Hepatocyte (in vitro differentiated cells): ENCODE results near the gene ZSCAN18. TPM values are rescaled to one million over a fixed set of nuclear protein-coding genes. Genes with fewer than 3 reads are reported as not detected.
A peak's percentile ranks its signal among the peaks of the same experiment; 100 is the strongest.

Experiments
- DNase-seq: peaks from one replicate; pipeline ENCODE4 v3.0.0-alpha.2; 2016; ENCODE audit warnings: low spot score
- H2AFZ ChIP-seq: fragments of 200-600 bp; sonication (generic); 2 replicates; pipeline ENCODE4 v1.6.0; 2016; ENCODE audit warnings: antibody characterized with exemption, mild to moderate bottlenecking
- H3K27ac ChIP-seq: fragments of 200-600 bp; sonication (generic); 2 replicates; pipeline ENCODE4 v1.5.1; 2016; ENCODE audit warnings: mild to moderate bottlenecking
- H3K27me3 ChIP-seq: fragments of 200-600 bp; sonication (generic); 2 replicates; pipeline ENCODE4 v1.6.1; 2016
- H3K36me3 ChIP-seq: fragments of 200-600 bp; sonication (generic); replicated peaks from 2 replicates; pipeline ENCODE4 v1.5.1; 2016; ENCODE audit warnings: low read depth; ENCODE audit not compliant: insufficient read depth
- H3K4me1 ChIP-seq: fragments of 200-600 bp; sonication (generic); 2 replicates; pipeline ENCODE4 v1.5.1; 2016; ENCODE audit warnings: mild to moderate bottlenecking, moderate library complexity; ENCODE audit not compliant: insufficient read depth
- H3K4me2 ChIP-seq: fragments of 200-600 bp; sonication (generic); 2 replicates; pipeline ENCODE4 v1.6.0; 2016
- H3K4me3 ChIP-seq: fragments of 200-600 bp; sonication (generic); 2 replicates; pipeline ENCODE4 v1.5.1; 2016; ENCODE audit warnings: mild to moderate bottlenecking
- H3K79me2 ChIP-seq: fragments of 200-600 bp; sonication (generic); 2 replicates; pipeline ENCODE4 v1.6.0; 2017; ENCODE audit warnings: mild to moderate bottlenecking
- H3K9me2 ChIP-seq: fragments of 200-600 bp; sonication (generic); replicated peaks from 2 replicates; pipeline ENCODE4 v1.6.0; 2017; ENCODE audit warnings: mild to moderate bottlenecking; ENCODE audit not compliant: insufficient read depth
- H3K9me3 ChIP-seq: fragments of 200-600 bp; sonication (generic); 2 replicates; pipeline ENCODE4 v1.5.1; 2016; ENCODE audit warnings: low read depth, mild to moderate bottlenecking
- H4K20me1 ChIP-seq: fragments of 200-600 bp; sonication (generic); 2 replicates; pipeline ENCODE4 v1.6.0; 2016; ENCODE audit warnings: mild to moderate bottlenecking; ENCODE audit not compliant: insufficient read depth, poor library complexity, severe bottlenecking
- EZH2 ChIP-seq: fragments of 200-600 bp; sonication (generic); IDR thresholded peaks from 2 replicates; pipeline ENCODE4 v1.6.1; 2016; ENCODE audit warnings: antibody characterized with exemption, mild to moderate bottlenecking, borderline replicate concordance
- EZH2phosphoT487 ChIP-seq: fragments of 200-600 bp; sonication (generic); IDR thresholded peaks from one replicate; pipeline ENCODE4 v1.6.1; 2018; ENCODE audit warnings: antibody characterized with exemption, mild to moderate bottlenecking, low read depth, moderate library complexity; ENCODE audit not compliant: unreplicated experiment, severe bottlenecking
- WGBS: methylation state at CpG from one replicate; pipeline ENCODE4 v1.1.6; 2016; ENCODE audit warnings: low lambda C conversion rate; ENCODE audit errors: missing lambda C conversion rate; 5-methylcytosine and 5-hydroxymethylcytosine counted together
- polyA plus RNA-seq: library from polyadenylated mRNA; unstranded; fragments of >200 nt; fragmentation: Nextera tagmentation; extraction: Ambion mirVana; gene quantifications from 2 replicates; pipeline ENCODE4 v1.2.1, GENCODE V29; 2016
- total RNA-seq: library from RNA; depleted of rRNA; stranded (reverse); fragments of >200 nt; gene quantifications from 2 replicates; pipeline ENCODE4 v1.2.3, GENCODE V29; 2014
- TF ChIP-seq, protein P1 (sequence below): fragments of 200-600 bp; sonication (generic); IDR thresholded peaks from 2 replicates; pipeline ENCODE4 v1.5.1; 2016; ENCODE audit warnings: antibody characterized with exemption, mild to moderate bottlenecking; ENCODE audit not compliant: poor library complexity

The ZSCAN18 gene
- total and polyA plus RNA-seq, 2 experiments from 2014 or later: 49.8 to 59.1 TPM

DNA sequence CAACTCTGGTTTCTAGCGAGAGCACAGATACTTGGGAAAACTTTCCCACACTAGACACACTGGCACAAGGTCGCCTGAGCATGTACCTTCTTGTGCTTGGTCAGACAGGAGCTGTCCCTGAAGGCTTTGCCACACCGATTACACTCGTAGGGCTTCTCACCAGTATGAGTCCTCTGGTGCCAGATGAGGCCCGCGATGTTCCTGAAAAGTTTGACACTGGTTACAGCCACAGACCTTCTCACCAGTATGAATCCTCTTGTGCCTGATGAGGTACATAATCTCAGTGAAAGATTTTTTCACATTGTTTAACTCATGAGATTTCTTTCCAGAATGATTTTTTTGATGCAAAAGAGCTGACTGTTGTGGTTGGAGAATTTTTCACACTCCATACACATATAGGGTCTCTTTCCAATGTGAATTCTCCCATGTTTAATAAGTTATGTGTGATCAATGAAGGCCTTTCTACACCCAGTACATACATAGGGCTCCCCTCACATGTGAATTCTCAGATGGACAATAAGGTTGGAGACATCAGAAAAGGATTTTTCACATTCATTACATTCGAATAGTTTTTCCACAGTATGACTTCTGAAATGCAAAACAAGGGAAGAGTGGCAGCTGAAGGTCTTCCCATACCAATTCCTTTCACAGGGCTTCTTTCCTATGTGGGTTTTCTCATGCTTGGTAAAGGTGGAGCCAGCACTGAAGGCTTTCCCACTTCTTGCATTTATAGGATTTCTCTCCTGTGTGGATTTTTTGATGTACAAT, 9.9 kb upstream of the ZSCAN18 start:
- no peak overlapping the region for H3K27ac ChIP-seq
- 68% methylated on average over 7 of the region's 7 CpGs for WGBS
- H3K36me3 ChIP-seq: no peaks in the 10 kb centered on the region
- no peaks in the 10 kb centered on the region for H3K4me1 ChIP-seq
- TF ChIP-seq, protein P1, sequence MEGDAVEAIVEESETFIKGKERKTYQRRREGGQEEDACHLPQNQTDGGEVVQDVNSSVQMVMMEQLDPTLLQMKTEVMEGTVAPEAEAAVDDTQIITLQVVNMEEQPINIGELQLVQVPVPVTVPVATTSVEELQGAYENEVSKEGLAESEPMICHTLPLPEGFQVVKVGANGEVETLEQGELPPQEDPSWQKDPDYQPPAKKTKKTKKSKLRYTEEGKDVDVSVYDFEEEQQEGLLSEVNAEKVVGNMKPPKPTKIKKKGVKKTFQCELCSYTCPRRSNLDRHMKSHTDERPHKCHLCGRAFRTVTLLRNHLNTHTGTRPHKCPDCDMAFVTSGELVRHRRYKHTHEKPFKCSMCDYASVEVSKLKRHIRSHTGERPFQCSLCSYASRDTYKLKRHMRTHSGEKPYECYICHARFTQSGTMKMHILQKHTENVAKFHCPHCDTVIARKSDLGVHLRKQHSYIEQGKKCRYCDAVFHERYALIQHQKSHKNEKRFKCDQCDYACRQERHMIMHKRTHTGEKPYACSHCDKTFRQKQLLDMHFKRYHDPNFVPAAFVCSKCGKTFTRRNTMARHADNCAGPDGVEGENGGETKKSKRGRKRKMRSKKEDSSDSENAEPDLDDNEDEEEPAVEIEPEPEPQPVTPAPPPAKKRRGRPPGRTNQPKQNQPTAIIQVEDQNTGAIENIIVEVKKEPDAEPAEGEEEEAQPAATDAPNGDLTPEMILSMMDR: no peak
- TF ChIP-seq EZH2: no peak
- no peak for TF ChIP-seq EZH2phosphoT487
- no peaks in the 10 kb centered on the region for H3K79me2 ChIP-seq
- DNase-seq: no peak
- H3K27me3 ChIP-seq: no peaks in the 10 kb centered on the region
- no peaks in the 10 kb centered on the region for H4K20me1 ChIP-seq
- no peaks in the 10 kb centered on the region for H3K9me2 ChIP-seq
- H3K9me3 ChIP-seq: peaks cover 15% of the 10 kb centered on the region
- H3K4me3 ChIP-seq: no peak overlapping the region
- no peak overlapping the region for H3K4me2 ChIP-seq
- no peak overlapping the region for H2AFZ ChIP-seq

DNA sequence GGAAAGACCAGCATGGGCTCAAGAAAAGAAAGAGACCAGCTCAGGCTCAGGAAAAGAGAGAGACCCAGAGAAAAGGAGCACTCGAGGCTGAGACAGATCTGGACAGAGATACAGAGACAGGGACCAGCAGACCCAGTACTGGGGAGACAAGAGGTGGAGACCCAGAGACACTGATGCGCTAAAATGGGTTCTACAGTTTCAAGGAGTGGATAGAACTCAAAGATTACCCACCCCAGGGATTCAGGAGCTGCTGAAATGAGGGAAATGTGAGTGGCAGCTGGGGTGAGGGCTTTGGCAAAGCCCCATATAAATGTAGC, 609 bp upstream of the ZSCAN18 start:
- Histone ChIP-seq H3K4me3 (peak overlapping the region; percentile 15), H3K36me3 (no peaks in the 10 kb centered on the region), H3K27me3 (no peaks in the 10 kb centered on the region), H3K4me1 (no peaks in the 10 kb centered on the region), H3K9me3 (no peaks in the 10 kb centered on the region), H3K27ac (peak overlapping the region; percentile 96), H2AFZ (peak overlapping the region; percentile 73), H3K79me2 (peaks cover 16% of the 10 kb centered on the region), H3K4me2 (peak overlapping the region; percentile 81), H4K20me1 (no peaks in the 10 kb centered on the region), H3K9me2 (no peaks in the 10 kb centered on the region)
- TF ChIP-seq EZH2 (no peak), EZH2phosphoT487 (no peak)
- TF ChIP-seq, protein P1: no peak
- DNase-seq: no peak
- WGBS: 46% methylated on average over 2 of the region's 2 CpGs

DNA sequence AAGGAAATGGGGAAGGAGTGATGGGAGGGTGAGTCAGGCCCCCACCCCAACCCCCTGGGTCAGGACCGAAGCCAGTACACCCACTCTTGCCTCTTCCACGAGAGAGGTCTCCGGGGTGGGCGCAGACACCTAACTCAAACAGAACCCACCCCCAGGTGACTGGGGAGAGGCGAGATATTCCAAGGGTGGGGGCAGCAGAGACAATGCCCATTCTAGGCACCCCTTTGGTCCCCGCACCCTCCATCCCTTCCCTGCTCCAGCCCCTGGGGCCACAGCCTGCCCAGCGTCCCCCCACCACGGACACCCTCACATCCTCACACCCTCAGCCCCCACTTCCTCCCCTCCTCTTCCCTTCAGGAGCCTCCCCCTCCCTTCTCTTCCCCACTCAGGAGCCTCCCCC, 682 bp downstream of the ZSCAN18 start:
- Histone ChIP-seq H3K9me2 (no peaks in the 10 kb centered on the region), H3K27me3 (no peaks in the 10 kb centered on the region), H3K9me3 (no peaks in the 10 kb centered on the region), H3K4me3 (peak overlapping the region; percentile 73), H3K4me2 (peak overlapping the region; percentile 88), H3K79me2 (peaks cover 16% of the 10 kb centered on the region), H3K27ac (peak overlapping the region; percentile 92), H3K36me3 (no peaks in the 10 kb centered on the region), H3K4me1 (no peaks in the 10 kb centered on the region), H2AFZ (no peak overlapping the region), H4K20me1 (no peaks in the 10 kb centered on the region)
- no peak for DNase-seq
- 79% methylated on average over 5 of the region's 8 CpGs for WGBS
- TF ChIP-seq, protein P1: no peak
- no peak for TF ChIP-seq EZH2phosphoT487
- TF ChIP-seq EZH2: no peak
